ENCODE data around the gene EMC7. TPM values are rescaled to one million over a fixed set of nuclear protein-coding genes. Genes with fewer than 3 reads are reported as not detected.

The EMC7 gene
- total and polyA plus RNA-seq, 2 of the 4 experiments (the other 2 are of a cell fraction) = 46.6 to 76.4 TPM

GRCh38 chr15:34065941-34066340 lies 35.7 kb downstream of the EMC7 start:
- Histone ChIP-seq H2BK20ac (ENCODE audit: low read depth, low read length) (no peak overlapping the region), H3K18ac (ENCODE audit: low read depth, low read length) (no peak overlapping the region), H3K27ac (ENCODE audit: insufficient read depth, low read length) (no peak overlapping the region), H2BK15ac (ENCODE audit: low read depth, low read length) (no peak overlapping the region), H3K27me3 (ENCODE audit: control insufficient read depth, insufficient read depth, low read length) (no peaks in the 10 kb centered on the region), H2AK5ac (ENCODE audit: low read depth, low read length) (no peak overlapping the region), H3K36me3 (ENCODE audit: control insufficient read depth, insufficient read depth, low read length) (no peaks in the 10 kb centered on the region), H2BK120ac (ENCODE audit: low read depth, low read length) (no peak overlapping the region), H3K4me2 (ENCODE audit: low read depth, low read length) (no peak overlapping the region), H4K8ac (ENCODE audit: low read depth in 2 of 2, low read length in 2 of 2) (no peak overlapping the region), H2BK5ac (ENCODE audit: low read depth, low read length, poor library complexity, severe bottlenecking) (no peak overlapping the region), H4K5ac (ENCODE audit: low read depth, low read length) (no peak overlapping the region), H3K23ac (ENCODE audit: low read depth, low read length) (no peak overlapping the region), H4K91ac (ENCODE audit: insufficient read depth, low read depth, low read length) (no peak overlapping the region), H3K14ac (replicated peaks; ENCODE audit: low read depth, low read length) (no peak overlapping the region), H3K4ac (ENCODE audit: low read depth, low read length) (no peak overlapping the region), H2AK9ac (replicated peaks; ENCODE audit: low read depth, low read length, poor library complexity) (no peak overlapping the region), H4K20me1 (ENCODE audit: insufficient read depth, low read length) (no peaks in the 10 kb centered on the region), H3K56ac (ENCODE audit: extremely low read depth, insufficient read depth, low read length) (no peak overlapping the region), H3K9ac (ENCODE audit: low read depth, low read length) (no peak overlapping the region), H3K79me1 (ENCODE audit: low read depth in 1 of 2, low read length in 2 of 2) (no peaks in the 10 kb centered on the region), H3K9me3 (ENCODE audit: control insufficient read depth, insufficient read depth, low read length) (no peaks in the 10 kb centered on the region), H3K9me1 (ENCODE audit: insufficient read depth, low read length) (no peaks in the 10 kb centered on the region), H3K4me3 (ENCODE audit: insufficient read depth, low read depth, low read length) (no peak overlapping the region), H2AFZ (replicated peaks; ENCODE audit: low read length, poor library complexity) (no peak overlapping the region), H3K4me1 (ENCODE audit: control insufficient read depth, insufficient read depth, low read length) (no peaks in the 10 kb centered on the region)
- ChIA-PET CTCF (interaction anchor here (1.5 kb wide), 1 partner anchor 144 kb away, joined by 3 read pairs; the partner anchor contains the start of gene KATNBL1), POLR2A (ENCODE audit: unreplicated experiment) (no interaction called here)
- DNase-seq (no peak), ATAC-seq (ENCODE audit: low read depth) (no peak)
- BruUV-seq (replicated peaks) = no TSS peak
- in situ Hi-C loops (cut with MboI; ENCODE audit: low sequenced_read_pairs) = loop anchor here (10.0 kb wide), 1 partner anchor 149 kb away; the partner anchor contains the start of gene KATNBL1
- WGBS, 2 experiments (ENCODE audit: extremely low coverage in 2 of 2, insufficient read length in 1 of 2) = 85% methylated on average over 5 of the region's 8 CpGs; no CpG with 5 or more reads in 1 of the 2 experiments
- dilution Hi-C loops (cut with HindIII; ENCODE audit: low sequenced_read_pairs, unreplicated experiment) = no loop called here
- intact Hi-C loops (cut with micrococcal nuclease) = loop anchor here (10.0 kb wide), 1 partner anchor 299 kb away; the partner anchor contains the start of gene LPCAT4
- TF ChIP-seq POLR2A (IDR thresholded peaks at IDR 0.05; ENCODE audit: low read depth, low read length) = no peak
- no peak for TF ChIP-seq ELK1 (IDR thresholded peaks at IDR 0.05; ENCODE audit: borderline replicate concordance, low read depth, low read length)
- TF ChIP-seq RAD21 (IDR thresholded peaks at IDR 0.05; ENCODE audit: low read length) = no peak
- TF ChIP-seq MAZ (IDR thresholded peaks at IDR 0.05; ENCODE audit: borderline replicate concordance, low read depth, low read length) = no peak
- no peak for TF ChIP-seq MAFK (IDR thresholded peaks at IDR 0.05; ENCODE audit: low read depth, low read length)
